ENCODE results near the gene TSR1. TPM values are rescaled to one million over a fixed set of nuclear protein-coding genes. Genes with fewer than 3 reads are reported as not detected.

TSR1 gene
- total and polyA plus RNA-seq, 9 of the 15 experiments (the other 6 are each of a cell fraction or from before 2014, with no cell fraction given) = 16.4 to 87.5 (median 55.2) TPM

DNA sequence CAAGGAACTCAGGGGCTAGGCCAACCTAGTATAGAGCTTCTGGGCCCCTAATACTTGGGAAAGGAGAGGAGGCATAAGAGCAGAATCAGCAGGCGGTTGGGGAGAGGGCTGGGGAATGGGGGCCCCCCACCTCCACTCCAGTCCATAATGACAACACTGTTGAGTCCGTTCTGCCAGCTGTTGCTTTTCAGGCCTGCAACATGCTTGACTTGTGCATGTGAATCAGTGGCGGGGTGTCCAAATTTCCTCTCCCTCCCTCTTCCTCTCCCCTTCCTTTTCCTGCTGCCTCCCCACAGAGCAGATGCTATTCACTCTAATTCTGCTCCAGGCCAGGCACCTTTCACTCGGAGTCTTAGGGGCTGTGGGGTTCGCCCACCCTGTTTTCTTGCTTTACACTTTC, 32.8 kb upstream of the TSR1 start:
- no peak overlapping the region for H3K9ac ChIP-seq (ENCODE audit: insufficient read depth in 1 of 2, low read depth in 2 of 2, low read length in 2 of 2)
- no peak for ATAC-seq
- H3K27me3 ChIP-seq (ENCODE audit: control insufficient read depth in 2 of 2, insufficient read depth in 2 of 2, low read length in 2 of 2) = no peaks in the 10 kb centered on the region
- H4K20me1 ChIP-seq (replicated peaks; ENCODE audit: control insufficient read depth, insufficient read depth, low read length) = no peaks in the 10 kb centered on the region
- WGBS (ENCODE audit: insufficient coverage, low coverage, missing lambda C conversion rate) = 27% methylated on average over 3 of the region's 5 CpGs
- intact Hi-C loops (cut with micrococcal nuclease) (no loop called here), in situ Hi-C loops (cut with MboI) (no loop called here)
- H2AFZ ChIP-seq (ENCODE audit: low read depth, low read length) = no peak overlapping the region
- POLR2A ChIA-PET = interaction anchor here (0.6 to 2.2 kb wide), 3 partner anchors 13 to 66 kb away, joined by 3 to 8 read pairs (median 4); no protein-coding TSS in a partner anchor
- no peak overlapping the region for H3K4me2 ChIP-seq (ENCODE audit: insufficient read depth, low read length)
- no peaks in the 10 kb centered on the region for H3K9me3 ChIP-seq (replicated peaks; ENCODE audit: control insufficient read depth, insufficient read depth, low read depth, low read length)
- peaks cover 0 to 6% of the 10 kb centered on the region in 2 experiments; a peak in 2 of 5 replicates for H3K4me1 ChIP-seq (replicated peaks in 1 of 2; ENCODE audit: control insufficient read depth in 2 of 2, insufficient read depth in 2 of 2, low read length in 2 of 2)
- no peak overlapping the region for H3K4me3 ChIP-seq
- no peak for FAIRE-seq
- no peaks in the 10 kb centered on the region for H3K9me1 ChIP-seq (ENCODE audit: control insufficient read depth, insufficient read depth, low read length)
- no peaks in the 10 kb centered on the region for H3K36me3 ChIP-seq (ENCODE audit: control insufficient read depth, insufficient read depth, low read length)
- DNase-seq (ENCODE audit: extremely low read depth in 1 of 4, low spot score in 3 of 4) = no peak
- no peaks in the 10 kb centered on the region for H3K79me2 ChIP-seq (ENCODE audit: control insufficient read depth, insufficient read depth, low read length)
- no peak overlapping the region for H3K27ac ChIP-seq (ENCODE audit: extremely low read depth, low read depth, low read length)
- no TSS peak for BruUV-seq (replicated peaks)
- CTCF ChIA-PET (ENCODE audit: low intra/inter-chr PET ratio) = interaction anchor here (1.3 kb wide), 1 partner anchor 47 kb away, joined by 7 read pairs; no protein-coding TSS in a partner anchor
- TF ChIP-seq, protein P1, sequence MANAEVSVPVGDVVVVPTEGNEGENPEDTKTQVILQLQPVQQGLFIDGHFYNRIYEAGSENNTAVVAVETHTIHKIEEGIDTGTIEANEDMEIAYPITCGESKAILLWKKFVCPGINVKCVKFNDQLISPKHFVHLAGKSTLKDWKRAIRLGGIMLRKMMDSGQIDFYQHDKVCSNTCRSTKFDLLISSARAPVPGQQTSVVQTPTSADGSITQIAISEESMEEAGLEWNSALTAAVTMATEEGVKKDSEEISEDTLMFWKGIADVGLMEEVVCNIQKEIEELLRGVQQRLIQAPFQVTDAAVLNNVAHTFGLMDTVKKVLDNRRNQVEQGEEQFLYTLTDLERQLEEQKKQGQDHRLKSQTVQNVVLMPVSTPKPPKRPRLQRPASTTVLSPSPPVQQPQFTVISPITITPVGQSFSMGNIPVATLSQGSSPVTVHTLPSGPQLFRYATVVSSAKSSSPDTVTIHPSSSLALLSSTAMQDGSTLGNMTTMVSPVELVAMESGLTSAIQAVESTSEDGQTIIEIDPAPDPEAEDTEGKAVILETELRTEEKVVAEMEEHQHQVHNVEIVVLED (CRISPR knock-in tag; IDR thresholded peaks at IDR 0.05) = no peak
- TF ChIP-seq, protein P2, sequence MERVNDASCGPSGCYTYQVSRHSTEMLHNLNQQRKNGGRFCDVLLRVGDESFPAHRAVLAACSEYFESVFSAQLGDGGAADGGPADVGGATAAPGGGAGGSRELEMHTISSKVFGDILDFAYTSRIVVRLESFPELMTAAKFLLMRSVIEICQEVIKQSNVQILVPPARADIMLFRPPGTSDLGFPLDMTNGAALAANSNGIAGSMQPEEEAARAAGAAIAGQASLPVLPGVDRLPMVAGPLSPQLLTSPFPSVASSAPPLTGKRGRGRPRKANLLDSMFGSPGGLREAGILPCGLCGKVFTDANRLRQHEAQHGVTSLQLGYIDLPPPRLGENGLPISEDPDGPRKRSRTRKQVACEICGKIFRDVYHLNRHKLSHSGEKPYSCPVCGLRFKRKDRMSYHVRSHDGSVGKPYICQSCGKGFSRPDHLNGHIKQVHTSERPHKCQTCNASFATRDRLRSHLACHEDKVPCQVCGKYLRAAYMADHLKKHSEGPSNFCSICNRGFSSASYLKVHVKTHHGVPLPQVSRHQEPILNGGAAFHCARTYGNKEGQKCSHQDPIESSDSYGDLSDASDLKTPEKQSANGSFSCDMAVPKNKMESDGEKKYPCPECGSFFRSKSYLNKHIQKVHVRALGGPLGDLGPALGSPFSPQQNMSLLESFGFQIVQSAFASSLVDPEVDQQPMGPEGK (CRISPR knock-in tag; IDR thresholded peaks at IDR 0.05; ENCODE audit: borderline replicate concordance) = no peak
- TF ChIP-seq NCOR1 (IDR thresholded peaks at IDR 0.05) (no peak), HMG20A (CRISPR knock-in tag; conservative IDR thresholded peaks at IDR 0.05) (no peak), ZNF445 (CRISPR knock-in tag; IDR thresholded peaks at IDR 0.05; ENCODE audit: low read depth) (no peak), E2F3 (CRISPR knock-in tag; IDR thresholded peaks at IDR 0.05) (no peak), XRCC5 (IDR thresholded peaks at IDR 0.05; ENCODE audit: low read depth, low read length) (no peak)
- TF ChIP-seq, protein P3, sequence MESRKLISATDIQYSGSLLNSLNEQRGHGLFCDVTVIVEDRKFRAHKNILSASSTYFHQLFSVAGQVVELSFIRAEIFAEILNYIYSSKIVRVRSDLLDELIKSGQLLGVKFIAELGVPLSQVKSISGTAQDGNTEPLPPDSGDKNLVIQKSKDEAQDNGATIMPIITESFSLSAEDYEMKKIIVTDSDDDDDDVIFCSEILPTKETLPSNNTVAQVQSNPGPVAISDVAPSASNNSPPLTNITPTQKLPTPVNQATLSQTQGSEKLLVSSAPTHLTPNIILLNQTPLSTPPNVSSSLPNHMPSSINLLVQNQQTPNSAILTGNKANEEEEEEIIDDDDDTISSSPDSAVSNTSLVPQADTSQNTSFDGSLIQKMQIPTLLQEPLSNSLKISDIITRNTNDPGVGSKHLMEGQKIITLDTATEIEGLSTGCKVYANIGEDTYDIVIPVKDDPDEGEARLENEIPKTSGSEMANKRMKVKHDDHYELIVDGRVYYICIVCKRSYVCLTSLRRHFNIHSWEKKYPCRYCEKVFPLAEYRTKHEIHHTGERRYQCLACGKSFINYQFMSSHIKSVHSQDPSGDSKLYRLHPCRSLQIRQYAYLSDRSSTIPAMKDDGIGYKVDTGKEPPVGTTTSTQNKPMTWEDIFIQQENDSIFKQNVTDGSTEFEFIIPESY (CRISPR knock-in tag; IDR thresholded peaks at IDR 0.05) = no peak
- TF ChIP-seq, protein P4, sequence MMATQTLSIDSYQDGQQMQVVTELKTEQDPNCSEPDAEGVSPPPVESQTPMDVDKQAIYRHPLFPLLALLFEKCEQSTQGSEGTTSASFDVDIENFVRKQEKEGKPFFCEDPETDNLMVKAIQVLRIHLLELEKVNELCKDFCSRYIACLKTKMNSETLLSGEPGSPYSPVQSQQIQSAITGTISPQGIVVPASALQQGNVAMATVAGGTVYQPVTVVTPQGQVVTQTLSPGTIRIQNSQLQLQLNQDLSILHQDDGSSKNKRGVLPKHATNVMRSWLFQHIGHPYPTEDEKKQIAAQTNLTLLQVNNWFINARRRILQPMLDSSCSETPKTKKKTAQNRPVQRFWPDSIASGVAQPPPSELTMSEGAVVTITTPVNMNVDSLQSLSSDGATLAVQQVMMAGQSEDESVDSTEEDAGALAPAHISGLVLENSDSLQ (IDR thresholded peaks at IDR 0.05) = no peak
- TF ChIP-seq, protein P5, sequence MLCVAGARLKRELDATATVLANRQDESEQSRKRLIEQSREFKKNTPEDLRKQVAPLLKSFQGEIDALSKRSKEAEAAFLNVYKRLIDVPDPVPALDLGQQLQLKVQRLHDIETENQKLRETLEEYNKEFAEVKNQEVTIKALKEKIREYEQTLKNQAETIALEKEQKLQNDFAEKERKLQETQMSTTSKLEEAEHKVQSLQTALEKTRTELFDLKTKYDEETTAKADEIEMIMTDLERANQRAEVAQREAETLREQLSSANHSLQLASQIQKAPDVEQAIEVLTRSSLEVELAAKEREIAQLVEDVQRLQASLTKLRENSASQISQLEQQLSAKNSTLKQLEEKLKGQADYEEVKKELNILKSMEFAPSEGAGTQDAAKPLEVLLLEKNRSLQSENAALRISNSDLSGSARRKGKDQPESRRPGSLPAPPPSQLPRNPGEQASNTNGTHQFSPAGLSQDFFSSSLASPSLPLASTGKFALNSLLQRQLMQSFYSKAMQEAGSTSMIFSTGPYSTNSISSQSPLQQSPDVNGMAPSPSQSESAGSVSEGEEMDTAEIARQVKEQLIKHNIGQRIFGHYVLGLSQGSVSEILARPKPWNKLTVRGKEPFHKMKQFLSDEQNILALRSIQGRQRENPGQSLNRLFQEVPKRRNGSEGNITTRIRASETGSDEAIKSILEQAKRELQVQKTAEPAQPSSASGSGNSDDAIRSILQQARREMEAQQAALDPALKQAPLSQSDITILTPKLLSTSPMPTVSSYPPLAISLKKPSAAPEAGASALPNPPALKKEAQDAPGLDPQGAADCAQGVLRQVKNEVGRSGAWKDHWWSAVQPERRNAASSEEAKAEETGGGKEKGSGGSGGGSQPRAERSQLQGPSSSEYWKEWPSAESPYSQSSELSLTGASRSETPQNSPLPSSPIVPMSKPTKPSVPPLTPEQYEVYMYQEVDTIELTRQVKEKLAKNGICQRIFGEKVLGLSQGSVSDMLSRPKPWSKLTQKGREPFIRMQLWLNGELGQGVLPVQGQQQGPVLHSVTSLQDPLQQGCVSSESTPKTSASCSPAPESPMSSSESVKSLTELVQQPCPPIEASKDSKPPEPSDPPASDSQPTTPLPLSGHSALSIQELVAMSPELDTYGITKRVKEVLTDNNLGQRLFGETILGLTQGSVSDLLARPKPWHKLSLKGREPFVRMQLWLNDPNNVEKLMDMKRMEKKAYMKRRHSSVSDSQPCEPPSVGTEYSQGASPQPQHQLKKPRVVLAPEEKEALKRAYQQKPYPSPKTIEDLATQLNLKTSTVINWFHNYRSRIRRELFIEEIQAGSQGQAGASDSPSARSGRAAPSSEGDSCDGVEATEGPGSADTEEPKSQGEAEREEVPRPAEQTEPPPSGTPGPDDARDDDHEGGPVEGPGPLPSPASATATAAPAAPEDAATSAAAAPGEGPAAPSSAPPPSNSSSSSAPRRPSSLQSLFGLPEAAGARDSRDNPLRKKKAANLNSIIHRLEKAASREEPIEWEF (CRISPR knock-in tag; IDR thresholded peaks at IDR 0.05) = no peak
